GM21390 (cell line): ENCODE results near the gene TCOF1.
"Not testable (repeated sequence)": the region's sequence is repeated elsewhere in the genome, so short reads cannot be mapped to it uniquely, and the experiment has no call there.

Experiments used
- ATAC-seq: cut with Tn5 transposase; IDR thresholded peaks from one replicate; pipeline ENCODE4 v1.9.1; 2021; ENCODE audit not compliant: unreplicated experiment

TCOF1 gene

GRCh38 chr5:150426165-150426564 lies 68.7 kb downstream of the TCOF1 start:
- ATAC-seq = not testable (repeated sequence)

GRCh38 chr5:150428106-150428876 lies 70.8 kb downstream of the TCOF1 start:
- no peak for ATAC-seq

- ATAC-seq = no peak
These were observed 71.5 kb downstream of the TCOF1 start for GRCh38 chr5:150428978-150429377.

- ATAC-seq = peak; percentile 67
These were observed 71.9 kb downstream of the TCOF1 start for GRCh38 chr5:150429410-150429873.

- ATAC-seq = no peak
These were observed 73.6 kb downstream of the TCOF1 start for GRCh38 chr5:150431048-150431447.

GRCh38 chr5:150431574-150431973 lies 74.1 kb downstream of the TCOF1 start:
- ATAC-seq = no peak

GRCh38 chr5:150434464-150434863 lies 77.0 kb downstream of the TCOF1 start:
- no peak for ATAC-seq

GRCh38 chr5:150436141-150436680 lies 78.7 kb downstream of the TCOF1 start:
- peak; percentile 97 for ATAC-seq

GRCh38 chr5:150438873-150439546 lies 81.5 kb downstream of the TCOF1 start:
- ATAC-seq = no peak

GRCh38 chr5:150440948-150441812 lies 83.7 kb downstream of the TCOF1 start:
- no peak for ATAC-seq

- no peak for ATAC-seq
These were observed 84.6 kb downstream of the TCOF1 start for GRCh38 chr5:150441813-150442698.

- no peak for ATAC-seq
These were observed 85.2 kb downstream of the TCOF1 start for GRCh38 chr5:150442699-150443080.

GRCh38 chr5:150443242-150444075 lies 86.0 kb downstream of the TCOF1 start:
- no peak for ATAC-seq

GRCh38 chr5:150444770-150445169 lies 87.3 kb downstream of the TCOF1 start:
- ATAC-seq = no peak

- no peak for ATAC-seq
These were observed 88.6 kb downstream of the TCOF1 start for GRCh38 chr5:150446088-150446487.

GRCh38 chr5:150446583-150446982 lies 89.1 kb downstream of the TCOF1 start:
- no peak for ATAC-seq

- no peak for ATAC-seq
These were observed 89.7 kb downstream of the TCOF1 start for GRCh38 chr5:150447188-150447587.

- ATAC-seq = no peak
These were observed 90.8 kb downstream of the TCOF1 start for GRCh38 chr5:150448334-150448733.

- peak; percentile 22 for ATAC-seq
These were observed 91.5 kb downstream of the TCOF1 start for GRCh38 chr5:150448952-150449516.
